ENCODE data around the gene TST. TPM values are rescaled to one million over a fixed set of nuclear protein-coding genes. Genes with fewer than 3 reads are reported as not detected.

The TST gene
- polyA plus RNA-seq, 2 of the 4 experiments (the other 2 are of a cell fraction) = 43.2 to 50.1 TPM

- ATAC-seq (no peak), DNase-seq (ENCODE audit: low read depth in 1 of 2, low spot score in 1 of 2) (no peak), FAIRE-seq (no peak)
- Histone ChIP-seq H3K27ac (no peak overlapping the region), H3K4me2 (no peak overlapping the region), H3K4me3 (no peak overlapping the region), H3K4me1 (peaks cover 12% of the 10 kb centered on the region), H3K9me3 (no peaks in the 10 kb centered on the region; the same call in 2 of the 3 replicates)
- WGBS (ENCODE audit: missing lambda C conversion rate) = 55% methylated on average over 9 of the region's 12 CpGs
- no peak for TF ChIP-seq NR3C1 (IDR thresholded peaks at IDR 0.05)
- no peak for TF ChIP-seq HOXA7 (CRISPR knock-in tag; IDR thresholded peaks at IDR 0.05)
- TF ChIP-seq, protein P1, sequence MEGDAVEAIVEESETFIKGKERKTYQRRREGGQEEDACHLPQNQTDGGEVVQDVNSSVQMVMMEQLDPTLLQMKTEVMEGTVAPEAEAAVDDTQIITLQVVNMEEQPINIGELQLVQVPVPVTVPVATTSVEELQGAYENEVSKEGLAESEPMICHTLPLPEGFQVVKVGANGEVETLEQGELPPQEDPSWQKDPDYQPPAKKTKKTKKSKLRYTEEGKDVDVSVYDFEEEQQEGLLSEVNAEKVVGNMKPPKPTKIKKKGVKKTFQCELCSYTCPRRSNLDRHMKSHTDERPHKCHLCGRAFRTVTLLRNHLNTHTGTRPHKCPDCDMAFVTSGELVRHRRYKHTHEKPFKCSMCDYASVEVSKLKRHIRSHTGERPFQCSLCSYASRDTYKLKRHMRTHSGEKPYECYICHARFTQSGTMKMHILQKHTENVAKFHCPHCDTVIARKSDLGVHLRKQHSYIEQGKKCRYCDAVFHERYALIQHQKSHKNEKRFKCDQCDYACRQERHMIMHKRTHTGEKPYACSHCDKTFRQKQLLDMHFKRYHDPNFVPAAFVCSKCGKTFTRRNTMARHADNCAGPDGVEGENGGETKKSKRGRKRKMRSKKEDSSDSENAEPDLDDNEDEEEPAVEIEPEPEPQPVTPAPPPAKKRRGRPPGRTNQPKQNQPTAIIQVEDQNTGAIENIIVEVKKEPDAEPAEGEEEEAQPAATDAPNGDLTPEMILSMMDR (IDR thresholded peaks at IDR 0.05) = no peak
- no peak for TF ChIP-seq HEYL (CRISPR knock-in tag; IDR thresholded peaks at IDR 0.05)
- no peak for TF ChIP-seq ZFP36 (IDR thresholded peaks at IDR 0.05; ENCODE audit: borderline replicate concordance, partially characterized antibody)
- no peak for TF ChIP-seq JUNB (IDR thresholded peaks at IDR 0.05)
- TF ChIP-seq FOSB (CRISPR knock-in tag; IDR thresholded peaks at IDR 0.05) = no peak
- TF ChIP-seq HDAC2 (IDR thresholded peaks at IDR 0.05) = no peak
- no peak for TF ChIP-seq RNF2 (IDR thresholded peaks at IDR 0.05; ENCODE audit: borderline replicate concordance, low read depth)
- no peak for TF ChIP-seq TP53 (CRISPR knock-in tag; IDR thresholded peaks at IDR 0.05)
- no peak for TF ChIP-seq ZC3H11A (IDR thresholded peaks at IDR 0.05)
- TF ChIP-seq RAD21 (conservative IDR thresholded peaks at IDR 0.05 in 1 of 2, IDR thresholded peaks at IDR 0.05 in 1 of 2) = no peak
- TF ChIP-seq ZNF302 (CRISPR knock-in tag; IDR thresholded peaks at IDR 0.05) = no peak
- TF ChIP-seq CHD2 (IDR thresholded peaks at IDR 0.05; ENCODE audit: low read length, partially characterized antibody) = no peak
- TF ChIP-seq BHLHE40 (IDR thresholded peaks at IDR 0.05; ENCODE audit: low read depth, low read length) = no peak
- POLR2A ChIA-PET = no interaction called here
- CTCF ChIA-PET = no interaction called here
Measured at GRCh38 chr22:37001826-37002225, 17.4 kb downstream of the TST start.

- Histone ChIP-seq H3K4me2 (no peak overlapping the region), H3K9me3 (no peaks in the 10 kb centered on the region), H3K4me3 (no peak overlapping the region), H3K4me1 (peaks cover 12% of the 10 kb centered on the region), H3K27ac (no peak overlapping the region; a peak in 1 of 6 replicates)
- ATAC-seq = no peak
- no peak for FAIRE-seq
- DNase-seq (ENCODE audit: low read depth in 1 of 2, low spot score in 1 of 2) = no peak
- TF ChIP-seq BCL3 (IDR thresholded peaks at IDR 0.05) (no peak), RNF2 (IDR thresholded peaks at IDR 0.05; ENCODE audit: borderline replicate concordance, low read depth) (no peak), RARB (CRISPR knock-in tag; IDR thresholded peaks at IDR 0.05) (no peak)
- ChIA-PET POLR2A (no interaction called here), CTCF (interaction anchor here (1.4 kb wide), 1 partner anchor 43 kb away, joined by 6 read pairs; no protein-coding TSS in a partner anchor)
- 53% methylated on average over 10 of the region's 11 CpGs for WGBS (ENCODE audit: missing lambda C conversion rate)
Measured at GRCh38 chr22:37000676-37001534, 18.3 kb downstream of the TST start.

DNA sequence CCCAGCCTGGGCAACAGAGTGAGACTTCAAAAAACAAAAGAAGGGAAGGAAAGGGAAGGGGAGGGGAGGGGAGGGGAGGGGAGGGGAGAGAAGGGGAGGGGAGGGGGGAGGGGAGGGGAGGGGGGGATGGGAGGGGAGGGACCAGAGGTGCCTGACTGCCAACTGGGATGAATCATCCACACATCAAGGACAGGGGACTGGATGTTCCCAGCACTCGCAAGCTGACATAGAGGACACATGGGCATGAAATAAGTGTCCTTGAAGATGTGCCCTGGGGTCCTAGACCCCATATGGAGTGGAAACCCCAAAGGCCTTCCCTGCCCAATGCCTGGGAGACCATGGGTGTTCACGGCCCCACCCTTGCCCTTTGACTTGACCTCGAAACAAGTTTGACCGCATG lies 19.8 kb downstream of the TST start:
- H3K4me1 ChIP-seq = peaks cover 12% of the 10 kb centered on the region
- H3K4me2 ChIP-seq = peak overlapping the region; percentile 5; the same call in 1 of the 3 replicates

More for the DNA sequence above, 19.8 kb downstream of the TST start:
- peak overlapping the region; percentile 44 to 52; a peak in 4 of 6 replicates for H3K27ac ChIP-seq
- no peak for TF ChIP-seq CBX2 (IDR thresholded peaks at IDR 0.05; ENCODE audit: borderline replicate concordance, low read depth)
- no peak for TF ChIP-seq RCOR1 (IDR thresholded peaks at IDR 0.05; ENCODE audit: low read depth, low read length)
- no peak for TF ChIP-seq EHMT2 (IDR thresholded peaks at IDR 0.05; ENCODE audit: low read depth)
- no peak for TF ChIP-seq JUN (IDR thresholded peaks at IDR 0.05)
- no peak for TF ChIP-seq ATOH8 (CRISPR knock-in tag; IDR thresholded peaks at IDR 0.05; ENCODE audit: low read depth)
- TF ChIP-seq FOSL2 (IDR thresholded peaks at IDR 0.05) = no peak
- no peak for TF ChIP-seq FOSL2 (CRISPR knock-in tag; IDR thresholded peaks at IDR 0.05)
- TF ChIP-seq RARB (CRISPR knock-in tag; IDR thresholded peaks at IDR 0.05) = no peak
- no peak for TF ChIP-seq SREBF2 (IDR thresholded peaks at IDR 0.05)
- no peak for ATAC-seq
- CTCF ChIA-PET = interaction anchor here (0.6 to 1.8 kb wide), 5 partner anchors 9 to 239 kb away, joined by 3 to 6 read pairs (median 3); a partner anchor contains a TSS
- H3K4me3 ChIP-seq = no peak overlapping the region
- no peaks in the 10 kb centered on the region for H3K9me3 ChIP-seq
- POLR2A ChIA-PET = no interaction called here
- 67% methylated on average over 4 of the region's 4 CpGs for WGBS (ENCODE audit: missing lambda C conversion rate)
- FAIRE-seq = no peak
- DNase-seq (ENCODE audit: low read depth in 1 of 2, low spot score in 1 of 2) = no peak
